Neuronal stem cell (in vitro differentiated cells): ENCODE measurements around the gene FAM76B.

ENCODE experiments used
- DNase-seq: peaks from one replicate; pipeline ENCODE4 v3.0.0-alpha.2; 2013; ENCODE audit warnings: low spot score
- H2AFZ ChIP-seq: one replicate; pipeline ENCODE4 v1.6.1; 2013; ENCODE audit warnings: mild to moderate bottlenecking, low read length, inconsistent platforms
- H2AK5ac ChIP-seq: 2 replicates; pipeline ENCODE4 v1.6.1; 2013; ENCODE audit warnings: low read depth, mild to moderate bottlenecking, inconsistent platforms, low read length, moderate library complexity, mixed read lengths
- H2BK120ac ChIP-seq: 2 replicates; pipeline ENCODE4 v1.6.1; 2013; ENCODE audit warnings: low read depth, mild to moderate bottlenecking, inconsistent platforms, low read length, moderate library complexity, mixed read lengths
- H2BK12ac ChIP-seq: one replicate; pipeline ENCODE4 v1.6.1; 2013; ENCODE audit warnings: low read length, inconsistent platforms
- H2BK15ac ChIP-seq: 2 replicates; pipeline ENCODE4 v1.6.1; 2013; ENCODE audit warnings: mild to moderate bottlenecking, low read length, inconsistent platforms, mixed read lengths
- H2BK5ac ChIP-seq: one replicate; pipeline ENCODE4 v1.6.1; 2013; ENCODE audit warnings: inconsistent platforms, mild to moderate bottlenecking, low read length, moderate library complexity
- H3K14ac ChIP-seq: one replicate; pipeline ENCODE4 v1.6.1; 2013; ENCODE audit warnings: low read length, inconsistent platforms
- H3K18ac ChIP-seq: 2 replicates; pipeline ENCODE4 v1.6.1; 2013; ENCODE audit warnings: low read length, inconsistent platforms
- H3K23ac ChIP-seq: 2 replicates; pipeline ENCODE4 v1.6.1; 2013; ENCODE audit warnings: low read depth, mild to moderate bottlenecking, mixed read lengths, low read length, inconsistent platforms; ENCODE audit not compliant: poor library complexity
- H3K27ac ChIP-seq: replicated peaks from 3 replicates; pipeline ENCODE4 v1.5.1; 2013; ENCODE audit warnings: low read length, inconsistent platforms
- H3K27me3 ChIP-seq, 3 experiments: 2 replicates each; pipeline ENCODE4 v1.6.1; 2013; ENCODE audit warnings: low read length in 3 of 3, mild to moderate bottlenecking in 2 of 3, inconsistent platforms in 1 of 3, low read depth in 1 of 3, mixed read lengths in 1 of 3, moderate library complexity in 1 of 3; ENCODE audit not compliant: control insufficient read depth in 3 of 3, insufficient read depth in 3 of 3
- H3K36me3 ChIP-seq, 2 donors: replicated peaks in 1 of 2; 2 replicates each; pipeline ENCODE4 v1.6.1; 2013; ENCODE audit warnings: low read length in 2 of 2; ENCODE audit not compliant: control insufficient read depth in 2 of 2, insufficient read depth in 2 of 2
- H3K4ac ChIP-seq: 2 replicates; pipeline ENCODE4 v1.6.1; 2013; ENCODE audit warnings: inconsistent platforms, mild to moderate bottlenecking, low read length, moderate library complexity
- H3K4me1 ChIP-seq, 2 donors: 1 replicate in 1 of 2; 2 replicates in 1 of 2; pipeline ENCODE4 v1.6.1; 2013; ENCODE audit warnings: low read length in 2 of 2, low read depth in 1 of 2; ENCODE audit not compliant: control insufficient read depth in 2 of 2, insufficient read depth in 1 of 2
- H3K4me2 ChIP-seq: one replicate; pipeline ENCODE4 v1.6.1; 2013; ENCODE audit warnings: mild to moderate bottlenecking, low read length, inconsistent platforms; ENCODE audit not compliant: insufficient read depth, poor library complexity, severe bottlenecking
- H3K4me3 ChIP-seq, 2 donors: 2 replicates each; pipeline ENCODE4 v1.5.1; 2013; ENCODE audit warnings: low read length in 2 of 2, mild to moderate bottlenecking in 2 of 2, inconsistent platforms in 1 of 2, moderate library complexity in 1 of 2
- H3K79me1 ChIP-seq: one replicate; pipeline ENCODE4 v1.6.1; 2013; ENCODE audit warnings: low read depth, mild to moderate bottlenecking, inconsistent platforms, low read length, moderate library complexity
- H3K9ac ChIP-seq: one replicate; pipeline ENCODE4 v1.6.1; 2013; ENCODE audit warnings: mild to moderate bottlenecking, low read depth, low read length, inconsistent platforms; ENCODE audit not compliant: poor library complexity
- H3K9me3 ChIP-seq, 2 donors: replicated peaks in 1 of 2; 2 replicates each; pipeline versions ENCODE3 to v1.6.1; 2013; ENCODE audit warnings: low read length in 2 of 2, mild to moderate bottlenecking in 2 of 2, inconsistent platforms in 1 of 2, low read depth in 1 of 2, mixed read lengths in 1 of 2, moderate library complexity in 1 of 2; ENCODE audit not compliant: control insufficient read depth in 2 of 2, insufficient read depth in 1 of 2
- H4K8ac ChIP-seq: one replicate; pipeline ENCODE4 v1.6.1; 2013; ENCODE audit warnings: low read depth, mild to moderate bottlenecking, inconsistent platforms, low read length, moderate library complexity
- H4K91ac ChIP-seq: one replicate; pipeline ENCODE4 v1.6.1; 2013; ENCODE audit warnings: low read length, low read depth, mild to moderate bottlenecking, inconsistent platforms; ENCODE audit not compliant: poor library complexity
- WGBS, 2 donors: extraction: QIAGEN DNeasy Blood & Tissue Kit; methylation state at CpG; one replicate each; pipeline ENCODE4 v1.1.7; 2013; ENCODE audit warnings: missing lambda C conversion rate in 2 of 2, mixed read lengths in 1 of 2; ENCODE audit not compliant: insufficient read length in 2 of 2, insufficient replicate concordance in 1 of 2; ENCODE audit errors: extremely low coverage in 2 of 2; 5-methylcytosine and 5-hydroxymethylcytosine counted together

The FAM76B gene

GRCh38 chr11:95799546-95799945 lies 10.0 kb upstream of the FAM76B start:
- no CpG with 5 or more reads among the region's 1 CpG for WGBS, 2 donors
- no peak overlapping the region for H3K27ac ChIP-seq
- peaks cover 8 to 88% of the 10 kb centered on the region in 2 donors for H3K36me3 ChIP-seq

GRCh38 chr11:95796501-95796900 lies 6.9 kb upstream of the FAM76B start:
- H3K14ac ChIP-seq: no peak overlapping the region
- H3K4me3 ChIP-seq: no peak overlapping the region
- no peaks in the 10 kb centered on the region for H3K27me3 ChIP-seq
- H2BK5ac ChIP-seq: no peak overlapping the region
- no peak overlapping the region for H2AK5ac ChIP-seq
- no CpG with 5 or more reads among the region's 4 CpGs for WGBS, 2 donors
- no peak overlapping the region for H2BK15ac ChIP-seq
- no peak overlapping the region for H3K27ac ChIP-seq
- H3K4me2 ChIP-seq: no peak overlapping the region
- H3K4ac ChIP-seq: no peak overlapping the region
- no peak overlapping the region for H4K91ac ChIP-seq
- H3K4me1 ChIP-seq: peaks cover 0 to 4% of the 10 kb centered on the region in 2 donors
- no peak overlapping the region for H3K23ac ChIP-seq
- H3K9ac ChIP-seq: no peak overlapping the region
- H4K8ac ChIP-seq: no peak overlapping the region
- no peaks in the 10 kb centered on the region for H3K9me3 ChIP-seq
- H3K18ac ChIP-seq: no peak overlapping the region
- no peak for DNase-seq
- no peaks in the 10 kb centered on the region for H3K79me1 ChIP-seq
- no peak overlapping the region for H2BK12ac ChIP-seq
- no peak overlapping the region for H2AFZ ChIP-seq
- no peak overlapping the region for H2BK120ac ChIP-seq
- peaks cover 0 to 82% of the 10 kb centered on the region in 2 donors for H3K36me3 ChIP-seq

More at GRCh38 chr11:95799546-95799945, 10.0 kb upstream of the FAM76B start:
- H2AK5ac ChIP-seq: no peak overlapping the region
- peaks cover 0 to 7% of the 10 kb centered on the region in 2 donors for H3K9me3 ChIP-seq
- H2BK120ac ChIP-seq: no peak overlapping the region
- no peak overlapping the region for H4K8ac ChIP-seq
- H3K4ac ChIP-seq: no peak overlapping the region
- no peak overlapping the region for H4K91ac ChIP-seq
- no peak overlapping the region for H3K9ac ChIP-seq
- H2BK15ac ChIP-seq: no peak overlapping the region
- no peak overlapping the region for H2AFZ ChIP-seq
- H2BK12ac ChIP-seq: no peak overlapping the region
- no peak overlapping the region for H3K4me2 ChIP-seq
- no peak overlapping the region for H3K18ac ChIP-seq
- no peaks in the 10 kb centered on the region for H3K27me3 ChIP-seq
- no peak overlapping the region for H3K4me3 ChIP-seq
- no peak overlapping the region for H2BK5ac ChIP-seq
- H3K23ac ChIP-seq: no peak overlapping the region
- DNase-seq: no peak
- H3K14ac ChIP-seq: no peak overlapping the region
- H3K4me1 ChIP-seq: no peaks in the 10 kb centered on the region
- no peaks in the 10 kb centered on the region for H3K79me1 ChIP-seq

GRCh38 chr11:95795627-95796295 lies 6.2 kb upstream of the FAM76B start:
- H4K8ac ChIP-seq: no peak overlapping the region
- no peak overlapping the region for H2AFZ ChIP-seq
- H3K79me1 ChIP-seq: peaks cover under 1% of the 10 kb centered on the region
- H3K23ac ChIP-seq: no peak overlapping the region
- no peak overlapping the region for H3K4me2 ChIP-seq
- no peak for DNase-seq
- H2AK5ac ChIP-seq: no peak overlapping the region
- no peak overlapping the region for H3K4ac ChIP-seq
- H2BK12ac ChIP-seq: no peak overlapping the region
- no peak overlapping the region for H3K27ac ChIP-seq
- H3K4me1 ChIP-seq: peaks cover 0 to 7% of the 10 kb centered on the region in 2 donors
- H3K4me3 ChIP-seq: no peak overlapping the region
- H2BK15ac ChIP-seq: no peak overlapping the region
- peaks cover 0 to 74% of the 10 kb centered on the region in 2 donors for H3K36me3 ChIP-seq
- H3K9ac ChIP-seq: no peak overlapping the region
- no peak overlapping the region for H2BK5ac ChIP-seq
- no peaks in the 10 kb centered on the region for H3K9me3 ChIP-seq
- no CpG with 5 or more reads among the region's 3 CpGs for WGBS, 2 donors
- no peak overlapping the region for H3K14ac ChIP-seq
- no peaks in the 10 kb centered on the region for H3K27me3 ChIP-seq
- no peak overlapping the region for H4K91ac ChIP-seq
- no peak overlapping the region for H2BK120ac ChIP-seq
- H3K18ac ChIP-seq: no peak overlapping the region

GRCh38 chr11:95794086-95794485 lies 4.5 kb upstream of the FAM76B start:
- no peak overlapping the region for H2BK5ac ChIP-seq
- H2BK120ac ChIP-seq: no peak overlapping the region
- H4K91ac ChIP-seq: no peak overlapping the region
- no peak overlapping the region for H2BK15ac ChIP-seq
- H3K9me3 ChIP-seq: no peaks in the 10 kb centered on the region
- no peak overlapping the region for H3K4me2 ChIP-seq
- H3K27ac ChIP-seq: no peak overlapping the region
- no peak overlapping the region for H2AFZ ChIP-seq
- H3K9ac ChIP-seq: no peak overlapping the region
- H3K4ac ChIP-seq: no peak overlapping the region
- no peak overlapping the region for H2BK12ac ChIP-seq
- WGBS, 2 donors: no CpG with 5 or more reads among the region's 5 CpGs
- no peaks in the 10 kb centered on the region for H3K27me3 ChIP-seq
- H3K79me1 ChIP-seq: peaks cover 5% of the 10 kb centered on the region
- no peak for DNase-seq
- no peak overlapping the region for H4K8ac ChIP-seq
- no peak overlapping the region for H3K14ac ChIP-seq
- no peak overlapping the region for H3K23ac ChIP-seq
- peaks cover 0 to 58% of the 10 kb centered on the region in 2 donors for H3K36me3 ChIP-seq
- H2AK5ac ChIP-seq: no peak overlapping the region
- peaks cover 0 to 7% of the 10 kb centered on the region in 2 donors for H3K4me1 ChIP-seq
- H3K4me3 ChIP-seq: no peak overlapping the region
- H3K18ac ChIP-seq: no peak overlapping the region
